ENCODE data around the gene MCF2L. TPM values are rescaled to one million over a fixed set of nuclear protein-coding genes. Genes with fewer than 3 reads are reported as not detected.
"Not testable (repeated sequence)": the region's sequence is repeated elsewhere in the genome, so short reads cannot be mapped to it uniquely, and the experiment has no call there.

MCF2L gene
- total and polyA plus RNA-seq, 12 donors: 29.6 to 99.8 (median 45.3) TPM

DNA sequence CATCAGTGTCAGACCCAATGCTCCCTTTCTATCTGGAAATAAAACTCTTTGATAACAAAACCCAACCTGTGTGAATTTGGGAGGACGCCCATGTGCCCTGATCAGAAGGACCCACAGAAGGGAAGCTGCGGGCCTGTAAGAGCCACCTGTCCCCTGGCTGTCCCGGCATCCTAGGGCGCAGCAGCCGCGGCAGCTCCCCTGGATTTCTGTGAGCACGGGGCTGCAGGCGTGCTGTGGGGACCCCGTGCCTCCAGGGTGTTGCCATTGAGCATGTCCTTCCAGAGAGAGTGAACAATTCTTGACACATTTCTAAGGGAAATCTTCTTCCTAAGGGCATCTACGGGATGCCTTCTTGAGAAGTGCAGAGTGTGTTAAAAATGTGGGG, 60.0 kb downstream of the MCF2L start:
- no peak overlapping the region for H3K4me3 ChIP-seq
- intact Hi-C loops (cut with DNase I): loop anchor here in 5 of 10 donors (1.0 to 5.0 kb wide), 4 partner anchors 82 to 87 kb away; no protein-coding TSS in a partner anchor
- no peaks in the 10 kb centered on the region for H3K9me3 ChIP-seq
- ATAC-seq (peak in 3 of 8 donors; percentile 0 to 25 (median 13)), DNase-seq (peak in 1 of 2 donors; percentile 3)
- H3K36me3 ChIP-seq: peaks cover 0 to 19% (median 0%) of the 10 kb centered on the region in 9 donors
- peaks cover 0 to 16% (median 0%) of the 10 kb centered on the region in 9 donors for H3K4me1 ChIP-seq
- 84 to 87% methylated on average over 10 of the region's 10 CpGs for WGBS, 2 donors
- no peak overlapping the region for H3K27ac ChIP-seq
- peaks cover 0 to 4% (median 0%) of the 10 kb centered on the region in 7 donors for H3K27me3 ChIP-seq
- TF ChIP-seq, protein P1, sequence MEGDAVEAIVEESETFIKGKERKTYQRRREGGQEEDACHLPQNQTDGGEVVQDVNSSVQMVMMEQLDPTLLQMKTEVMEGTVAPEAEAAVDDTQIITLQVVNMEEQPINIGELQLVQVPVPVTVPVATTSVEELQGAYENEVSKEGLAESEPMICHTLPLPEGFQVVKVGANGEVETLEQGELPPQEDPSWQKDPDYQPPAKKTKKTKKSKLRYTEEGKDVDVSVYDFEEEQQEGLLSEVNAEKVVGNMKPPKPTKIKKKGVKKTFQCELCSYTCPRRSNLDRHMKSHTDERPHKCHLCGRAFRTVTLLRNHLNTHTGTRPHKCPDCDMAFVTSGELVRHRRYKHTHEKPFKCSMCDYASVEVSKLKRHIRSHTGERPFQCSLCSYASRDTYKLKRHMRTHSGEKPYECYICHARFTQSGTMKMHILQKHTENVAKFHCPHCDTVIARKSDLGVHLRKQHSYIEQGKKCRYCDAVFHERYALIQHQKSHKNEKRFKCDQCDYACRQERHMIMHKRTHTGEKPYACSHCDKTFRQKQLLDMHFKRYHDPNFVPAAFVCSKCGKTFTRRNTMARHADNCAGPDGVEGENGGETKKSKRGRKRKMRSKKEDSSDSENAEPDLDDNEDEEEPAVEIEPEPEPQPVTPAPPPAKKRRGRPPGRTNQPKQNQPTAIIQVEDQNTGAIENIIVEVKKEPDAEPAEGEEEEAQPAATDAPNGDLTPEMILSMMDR (IDR thresholded peaks at IDR 0.05): no peak

DNA sequence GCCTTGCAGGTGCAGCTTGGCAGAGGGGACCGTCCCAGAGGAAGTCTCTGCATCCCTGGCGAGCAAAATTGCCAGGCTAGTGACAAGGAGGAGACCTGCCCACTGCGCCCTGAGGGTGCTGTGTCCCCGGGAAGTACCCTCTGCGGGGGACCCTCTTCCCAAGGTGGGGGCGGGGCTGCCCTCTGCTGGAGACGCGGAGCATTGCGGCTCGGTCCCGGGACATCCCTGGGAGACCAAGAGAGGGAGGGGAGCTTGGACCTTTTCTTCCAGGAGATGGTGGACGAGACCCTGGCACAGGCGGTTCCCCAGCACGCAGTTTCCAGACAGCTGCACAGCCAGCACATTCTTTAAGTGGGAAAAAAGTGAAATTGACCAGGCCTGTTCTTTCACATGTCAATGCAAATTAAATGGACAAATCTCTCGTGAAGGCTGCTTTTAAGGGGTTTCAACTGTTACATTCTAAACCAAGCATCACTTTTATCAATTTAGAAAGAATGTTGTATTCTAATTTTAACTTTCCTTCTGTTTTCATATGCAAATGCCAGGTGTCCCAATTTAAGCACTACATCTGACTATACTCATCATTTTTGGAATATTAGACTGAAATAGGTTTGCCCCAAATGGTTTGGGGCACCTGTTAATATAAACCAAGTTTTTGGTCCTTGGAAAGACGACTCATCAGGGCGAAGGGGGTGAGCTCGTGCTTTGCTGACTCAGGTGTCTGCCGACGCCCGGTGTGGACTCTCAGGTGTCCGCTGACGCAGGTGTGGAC, 60.7 kb downstream of the MCF2L start:
- H3K36me3 ChIP-seq: peaks cover 0 to 16% (median 0%) of the 10 kb centered on the region in 9 donors
- TF ChIP-seq, protein P1 (IDR thresholded peaks at IDR 0.05): peak; percentile 61 to 88 (median 83)
- intact Hi-C loops (cut with DNase I): loop anchor here (1.0 to 10.0 kb wide), 8 partner anchors 82 to 365 kb away; partner anchors contain the start of gene PROZ (in 1 of the 10)
- DNase-seq (peak in 1 of 2 donors; percentile 54), ATAC-seq (peak; percentile 19 to 57 (median 45))
- 42 to 44% methylated on average over 23 of the region's 23 CpGs for WGBS, 2 donors
- H3K4me3 ChIP-seq: no peak overlapping the region
- peaks cover 0 to 4% (median 0%) of the 10 kb centered on the region in 7 donors for H3K27me3 ChIP-seq
- H3K27ac ChIP-seq: no peak overlapping the region
- H3K4me1 ChIP-seq: peaks cover 0 to 15% (median 0%) of the 10 kb centered on the region in 9 donors
- no peaks in the 10 kb centered on the region for H3K9me3 ChIP-seq

DNA sequence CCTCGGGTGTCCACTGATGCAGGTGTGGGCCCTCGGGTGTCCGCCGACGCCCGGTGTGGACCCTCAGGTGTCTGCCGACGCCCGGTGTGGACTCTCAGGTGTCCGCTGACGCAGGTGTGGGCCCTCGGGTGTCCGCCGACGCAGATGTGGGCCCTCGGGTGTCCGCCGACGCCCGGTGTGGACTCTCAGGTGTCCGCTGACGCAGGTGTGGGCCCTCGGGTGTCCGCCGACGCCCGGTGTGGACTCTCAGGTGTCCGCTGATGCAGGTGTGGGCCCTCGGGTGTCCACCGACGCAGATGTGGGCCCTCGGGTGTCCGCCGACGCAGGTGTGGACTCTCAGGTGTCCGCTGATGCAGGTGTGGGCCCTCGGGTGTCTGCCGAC, 61.2 kb downstream of the MCF2L start:
- H3K27ac ChIP-seq, H3K9me3 ChIP-seq, H3K4me3 ChIP-seq, ATAC-seq, H3K27me3 ChIP-seq: not testable (repeated sequence)
- DNase-seq: peak in 1 of 2 donors; percentile 10
- intact Hi-C loops (cut with DNase I): loop anchor here in 7 of 10 donors (2.0 to 10.0 kb wide), 5 partner anchors 85 to 365 kb away; partner anchors contain the start of gene PROZ (in 1 of the 7)
- H3K4me1 ChIP-seq: peaks cover 0 to 21% (median 4%) of the 10 kb centered on the region in 9 donors
- 90 to 96% methylated on average over 36 to 38 of the region's 38 CpGs for WGBS, 2 donors
- peaks cover 0 to 16% (median 0%) of the 10 kb centered on the region in 9 donors for H3K36me3 ChIP-seq

DNA sequence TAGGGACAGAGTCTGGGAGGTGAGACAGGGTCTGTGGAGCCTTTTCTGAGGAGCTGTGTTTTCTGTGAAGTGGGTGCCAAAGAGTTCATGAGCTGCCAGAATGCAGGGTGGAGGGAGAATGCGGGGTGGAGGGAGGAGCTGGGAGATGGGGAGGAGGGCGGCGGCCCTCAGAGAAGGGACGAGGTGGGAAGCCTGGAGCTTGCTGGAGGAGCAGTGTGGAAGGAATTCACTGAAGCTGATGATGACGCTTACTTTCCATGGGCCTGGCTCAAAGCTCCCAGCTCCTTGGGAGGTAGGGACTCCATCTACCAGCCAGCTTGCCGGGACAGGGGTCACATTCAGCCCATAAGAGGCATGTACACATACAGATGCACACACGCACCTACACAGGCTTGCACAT, 62.5 kb downstream of the MCF2L start:
- H3K27ac ChIP-seq: no peak overlapping the region
- intact Hi-C loops (cut with DNase I): loop anchor here in 7 of 10 donors (2.0 to 10.0 kb wide), 5 partner anchors 87 to 363 kb away; partner anchors contain the start of gene PROZ (in 1 of the 7)
- no peaks in the 10 kb centered on the region for H3K9me3 ChIP-seq
- peak in 1 of 2 donors; percentile 2 for DNase-seq
- H3K4me3 ChIP-seq: no peak overlapping the region
- TF ChIP-seq, protein P1 (IDR thresholded peaks at IDR 0.05): no peak
- peaks cover 0 to 4% (median 0%) of the 10 kb centered on the region in 7 donors for H3K27me3 ChIP-seq
- H3K36me3 ChIP-seq: peaks cover 0 to 18% (median 0%) of the 10 kb centered on the region in 9 donors
- H3K4me1 ChIP-seq: peaks cover 0 to 25% (median 6%) of the 10 kb centered on the region in 9 donors
- 59 to 79% methylated on average over 7 of the region's 7 CpGs for WGBS, 2 donors
- ATAC-seq: peak in 1 of 8 donors; percentile 2
